ENCODE results near the gene ARMC12. TPM values are rescaled to one million over a fixed set of nuclear protein-coding genes. Genes with fewer than 3 reads are reported as not detected.

The ARMC12 gene
- total and polyA plus RNA-seq, 2 of the 13 experiments (the other 11 are each of a cell fraction or from before 2014, with no cell fraction given), result 1.3 TPM; not detected in 1

GRCh38 chr6:35691027-35691824, 45.6 kb upstream of the ARMC12 start (continued):
- TF ChIP-seq TFAP4 (IDR thresholded peaks at IDR 0.05; ENCODE audit: borderline replicate concordance, low read depth) (no peak), ZFP36L1 (CRISPR knock-in tag; IDR thresholded peaks at IDR 0.05) (no peak), ZNF850 (CRISPR knock-in tag; conservative IDR thresholded peaks at IDR 0.05) (no peak), ZNF777 (CRISPR knock-in tag; IDR thresholded peaks at IDR 0.05) (0 out of 2 replicates have a peak, but pooled peaks have one; percentile 33), ZFX (CRISPR knock-in tag; IDR thresholded peaks at IDR 0.05; ENCODE audit: low read depth) (peak; percentile 27; the same call in 1 of the 2 replicates), ZNF704 (CRISPR knock-in tag; IDR thresholded peaks at IDR 0.05; ENCODE audit: borderline replicate concordance) (no peak), GABPA (IDR thresholded peaks at IDR 0.05; ENCODE audit: low read depth, low read length) (no peak), GABPA (CRISPR knock-in tag; IDR thresholded peaks at IDR 0.05; ENCODE audit: low read depth) (no peak), ZMYM3 (CRISPR knock-in tag; IDR thresholded peaks at IDR 0.05) (0 out of 2 replicates have a peak, but pooled peaks have one; percentile 16), ELF3 (CRISPR knock-in tag; IDR thresholded peaks at IDR 0.05) (0 out of 2 replicates have a peak, but pooled peaks have one; percentile 9), U2AF2 (IDR thresholded peaks at IDR 0.05; ENCODE audit: low read depth, low read length) (no peak), TEAD3 (CRISPR knock-in tag; optimal IDR thresholded peaks at IDR 0.05; ENCODE audit: borderline replicate concordance) (peak; percentile 10), CTCF (CRISPR knock-in tag; IDR thresholded peaks at IDR 0.05) (no peak), PRDM10 (CRISPR knock-in tag; IDR thresholded peaks at IDR 0.05; ENCODE audit: low read depth) (no peak), ZNF512 (CRISPR knock-in tag; IDR thresholded peaks at IDR 0.05) (no peak), ZUFSP (CRISPR knock-in tag; IDR thresholded peaks at IDR 0.05; ENCODE audit: borderline replicate concordance) (no peak), ARNT (IDR thresholded peaks at IDR 0.05) (no peak), ZNF430 (CRISPR knock-in tag; IDR thresholded peaks at IDR 0.05) (no peak)

All from HepG2 (cell line).